Endothelial cell of umbilical vein (primary cell): Measurements from ENCODE around the gene SCAMP2.

Source experiments
- CTCF ChIP-seq, 2 donors: IDR thresholded peaks; 1 replicate in 1 of 2; 2 replicates in 1 of 2; pipeline ENCODE4 v1.5.1; 2011; ENCODE audit warnings: low read length in 2 of 2, mild to moderate bottlenecking in 2 of 2, moderate library complexity in 2 of 2, control low read depth in 1 of 2, inconsistent platforms in 1 of 2, low read depth in 1 of 2; ENCODE audit not compliant: insufficient read depth in 1 of 2; ENCODE audit errors: extremely low read depth in 1 of 2
- EZH2 ChIP-seq: IDR thresholded peaks from 2 replicates; pipeline ENCODE4 v1.6.1; 2012; ENCODE audit warnings: borderline replicate concordance, low read depth, mild to moderate bottlenecking, moderate library complexity, low read length, inconsistent platforms; ENCODE audit not compliant: severe bottlenecking
- JUN ChIP-seq: IDR thresholded peaks from 2 replicates; pipeline ENCODE4 v1.6.1; 2011; ENCODE audit warnings: borderline replicate concordance, low read depth; ENCODE audit not compliant: insufficient read length, insufficient read depth
- MYC ChIP-seq: IDR thresholded peaks from one replicate; pipeline ENCODE4 v1.6.1; 2011; ENCODE audit warnings: mild to moderate bottlenecking, low read depth, low read length
- POLR2A ChIP-seq: IDR thresholded peaks from 2 replicates; pipeline ENCODE4 v1.6.1; 2012; ENCODE audit warnings: low read depth, mild to moderate bottlenecking, control low read depth, low read length
- POLR2AphosphoS5 ChIP-seq: IDR thresholded peaks from 2 replicates; pipeline ENCODE4 v1.6.1; 2012; ENCODE audit warnings: low read depth, mild to moderate bottlenecking, control low read depth, low read length, moderate library complexity; ENCODE audit not compliant: insufficient read depth

GRCh38 chr15:74885461-74885860, 12.3 kb upstream of the SCAMP2 start:
- TF ChIP-seq POLR2AphosphoS5 = no peak
- no peak for TF ChIP-seq CTCF (IDR thresholded peaks at IDR 0.05; ENCODE audit: extremely low read depth in 1 of 2, insufficient read depth in 1 of 2, low read depth in 1 of 2, low read length in 2 of 2)
- no peak for TF ChIP-seq MYC
- no peak for TF ChIP-seq JUN
- no peak for TF ChIP-seq POLR2A
- TF ChIP-seq EZH2 = no peak
